ENCODE data around the gene UNCX.
"Not testable (repeated sequence)": the region's sequence is repeated elsewhere in the genome, so short reads cannot be mapped to it uniquely, and the experiment has no call there.

UNCX gene

GRCh38 chr7:1257863-1258262 is 25.2 kb downstream of the UNCX start:
- no peak for DNase-seq (ENCODE audit: low read depth)

DNA sequence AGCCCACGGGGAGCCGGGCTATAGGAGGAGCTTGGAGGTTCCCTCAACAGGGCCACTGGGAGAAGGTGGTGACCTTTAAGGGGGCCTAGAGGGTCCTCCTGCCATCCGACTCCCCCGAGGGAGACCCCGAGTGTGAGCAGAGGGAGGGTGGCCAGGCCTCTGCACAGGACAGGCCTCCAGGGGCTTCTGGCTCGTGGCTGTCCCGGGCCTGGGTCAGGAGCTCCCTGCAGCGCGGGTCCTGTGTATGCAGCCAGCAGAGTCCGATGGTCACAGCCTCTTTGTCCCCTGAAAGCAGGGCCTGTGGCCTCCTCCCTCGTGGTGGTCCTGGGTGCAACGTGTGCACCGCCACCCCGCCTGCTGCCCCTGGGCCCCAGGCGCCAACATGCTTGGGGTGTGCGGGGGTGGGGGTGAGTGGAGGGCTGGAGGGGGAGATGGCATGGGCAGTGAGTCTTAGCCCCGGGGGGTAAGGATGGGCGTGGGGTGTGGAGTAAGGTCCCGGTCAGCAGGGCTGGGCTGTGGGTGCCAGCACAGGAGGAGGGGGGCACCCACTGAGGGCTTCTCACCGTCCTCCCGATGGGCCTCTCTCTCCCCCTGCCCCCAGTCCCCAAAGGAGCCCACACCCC is 27.1 kb downstream of the UNCX start:
- DNase-seq (ENCODE audit: low read depth), result no peak

DNA sequence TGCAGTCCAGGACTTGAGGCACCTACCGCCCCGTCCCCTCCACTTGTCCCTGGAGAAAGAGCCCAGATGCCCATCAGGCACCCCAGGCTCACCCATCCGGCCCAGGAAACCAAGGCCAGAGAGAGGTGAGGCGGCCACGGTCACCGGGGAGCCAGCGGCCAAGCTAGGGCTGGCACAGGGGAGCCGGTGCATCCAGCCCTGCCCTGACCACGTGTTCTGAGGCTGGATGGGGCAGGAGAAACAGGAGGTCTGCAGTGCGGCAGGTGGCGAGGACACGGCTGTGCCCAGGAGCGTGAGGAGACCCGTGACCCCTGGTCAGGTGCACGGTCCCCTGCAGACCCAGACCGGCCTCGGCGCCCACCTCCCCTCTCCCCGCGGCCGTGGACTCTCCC is 27.6 kb downstream of the UNCX start:
- no peak for DNase-seq (ENCODE audit: low read depth)

DNA sequence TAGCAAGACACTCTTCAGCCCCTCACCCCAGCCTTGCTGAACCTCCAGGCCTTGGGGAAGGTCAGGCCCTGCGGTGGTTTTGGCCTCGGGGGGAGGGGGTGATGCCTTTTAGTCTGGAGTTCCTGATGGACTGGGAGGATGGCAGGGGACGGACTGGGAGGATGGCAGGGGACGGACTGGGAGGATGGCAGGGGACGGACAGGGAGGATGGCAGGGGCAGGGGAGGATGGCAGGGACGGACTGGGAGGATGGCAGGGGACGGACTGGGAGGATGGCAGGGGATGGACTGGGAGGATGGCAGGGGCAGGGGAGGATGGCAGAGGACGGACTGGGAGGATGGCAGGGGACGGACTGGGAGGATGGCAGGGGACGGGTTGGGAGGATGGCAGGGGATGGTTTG is 28.4 kb downstream of the UNCX start:
- not testable (repeated sequence) for DNase-seq (ENCODE audit: low read depth)

DNA sequence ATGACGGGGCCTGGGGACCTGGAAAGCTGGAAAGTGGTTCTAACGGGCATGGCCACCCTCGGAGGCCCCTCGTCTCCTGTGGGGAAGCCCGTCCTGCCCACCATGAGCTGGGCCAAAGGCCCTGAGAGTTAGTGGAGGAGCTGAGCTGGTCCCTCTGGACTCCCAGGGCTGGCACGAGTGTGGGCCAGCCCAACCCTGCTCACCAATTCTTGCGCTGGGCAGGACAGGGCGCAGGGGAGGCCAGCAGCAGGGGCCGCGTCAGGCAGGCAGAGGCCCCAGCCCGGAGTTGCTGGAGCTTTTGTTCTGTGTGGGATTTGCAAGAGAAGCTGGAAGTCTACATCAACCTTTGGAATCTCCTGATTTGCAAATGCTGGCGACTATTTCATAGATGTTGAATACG is 29.8 kb downstream of the UNCX start:
- no peak for DNase-seq (ENCODE audit: low read depth)

DNA sequence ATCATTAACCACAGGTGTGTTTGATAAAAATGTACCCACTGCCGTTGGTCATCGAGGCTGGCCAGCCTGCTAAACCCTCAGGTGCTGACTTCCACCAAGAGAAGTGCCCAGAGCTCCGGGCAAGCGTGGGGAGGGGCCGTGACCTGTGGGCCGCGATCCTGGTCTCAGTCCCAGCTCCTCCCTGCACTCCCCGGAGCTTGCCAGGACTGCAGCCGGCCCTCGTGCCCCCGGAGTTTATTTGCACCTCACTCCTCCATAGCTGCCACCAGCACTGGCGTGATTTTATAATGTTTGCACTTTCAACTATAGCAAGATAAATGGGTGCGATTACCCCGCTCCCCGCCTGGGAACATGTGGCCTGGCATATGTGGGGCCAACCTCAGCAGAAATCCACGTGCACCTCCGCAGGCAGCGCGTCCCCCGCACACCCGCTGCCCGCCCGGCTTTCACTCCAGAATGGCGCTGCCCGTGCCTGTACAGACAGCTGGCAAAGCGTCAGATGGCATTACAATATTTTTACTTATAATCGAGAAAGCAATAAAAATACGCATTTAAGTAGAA is 30.8 kb downstream of the UNCX start:
- no peak for DNase-seq (ENCODE audit: low read depth)

- no peak for DNase-seq (ENCODE audit: low read depth)
Measured at GRCh38 chr7:1264345-1265280, 31.9 kb downstream of the UNCX start.

DNA sequence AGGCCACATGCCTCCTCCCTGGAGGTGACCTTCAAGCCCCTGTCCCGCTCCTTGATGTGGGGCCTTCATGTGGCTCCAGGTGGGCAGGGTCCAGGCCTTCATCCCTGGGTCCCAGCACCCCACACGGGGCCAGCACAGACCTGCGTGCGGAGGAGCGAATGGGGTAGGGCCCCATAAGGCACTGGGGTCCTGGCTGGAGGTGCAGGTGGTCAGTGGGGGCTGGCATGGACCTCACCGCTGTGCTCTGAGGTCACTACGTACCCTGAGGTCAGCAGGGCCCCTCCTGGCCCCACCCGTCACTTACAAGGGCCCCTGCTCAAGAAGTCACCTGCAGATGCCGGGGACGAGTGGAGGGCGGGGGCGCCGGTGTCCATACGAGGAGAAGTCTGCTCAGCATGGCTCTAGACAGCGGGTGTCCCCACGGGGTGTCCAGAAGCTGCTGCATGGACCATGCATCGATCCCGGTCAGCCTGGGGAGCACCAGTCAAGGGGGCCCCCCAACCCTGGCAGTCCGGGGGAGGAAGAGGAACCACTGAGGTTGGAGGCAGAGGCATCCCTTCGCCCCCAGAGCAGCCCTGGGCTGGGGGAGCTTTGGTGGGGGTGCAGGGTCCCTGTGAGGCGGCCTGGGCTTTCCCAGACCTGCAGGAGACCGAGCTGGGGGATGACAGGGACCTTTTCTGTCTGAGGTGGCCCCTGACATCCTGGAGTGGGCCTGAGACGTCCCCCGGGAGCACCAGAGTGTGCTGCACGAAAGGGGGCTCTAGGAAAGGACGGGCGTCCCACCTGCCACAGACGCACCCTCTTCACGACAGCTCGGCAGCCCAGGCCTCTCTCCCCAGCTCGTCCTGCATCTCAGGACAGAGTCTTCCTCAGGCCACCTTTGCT is 34.6 kb downstream of the UNCX start:
- DNase-seq (ENCODE audit: low read depth), result no peak

DNA sequence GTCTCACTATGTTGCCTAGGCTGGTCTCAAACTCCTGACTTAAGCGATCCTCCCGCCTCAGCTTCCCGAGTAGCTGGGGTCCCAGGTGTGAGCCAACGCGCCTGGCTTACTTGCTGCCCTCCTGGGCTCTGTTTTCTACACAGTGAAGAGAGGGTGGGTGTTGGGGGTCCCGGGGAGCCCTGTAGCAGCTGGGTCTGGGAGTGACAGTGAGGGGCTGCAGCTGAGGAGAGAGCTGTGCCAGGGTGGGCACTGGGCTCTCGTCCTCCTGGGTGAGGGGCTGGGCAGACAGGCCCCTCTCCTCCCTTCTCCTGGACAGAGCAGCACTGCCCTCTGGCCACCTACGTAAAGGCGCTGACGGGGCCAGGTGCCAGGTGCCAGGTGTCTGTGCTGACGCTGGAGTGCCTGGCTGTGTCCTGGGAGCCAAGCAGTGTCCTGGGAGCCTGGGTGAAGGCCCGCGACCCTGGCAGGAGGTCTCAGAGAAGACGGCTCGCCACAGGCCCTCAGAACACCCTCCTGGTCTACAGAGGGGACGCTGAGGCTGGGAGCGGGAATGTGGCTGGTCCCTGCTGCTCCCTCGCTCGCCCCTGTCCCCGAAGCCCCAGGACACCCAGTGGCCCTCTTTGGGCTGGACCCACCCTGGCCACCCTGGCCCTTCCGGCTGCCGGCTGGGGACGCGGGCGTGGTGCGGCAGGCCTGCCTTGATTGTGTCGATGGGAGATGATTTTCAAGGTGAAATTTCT is 35.6 kb downstream of the UNCX start:
- no peak for DNase-seq (ENCODE audit: low read depth)

- no peak for DNase-seq (ENCODE audit: low read depth)
Measured at GRCh38 chr7:1268866-1269265, 36.2 kb downstream of the UNCX start.

- DNase-seq (ENCODE audit: low read depth), result no peak
Measured at GRCh38 chr7:1269336-1269890, 36.7 kb downstream of the UNCX start.

DNA sequence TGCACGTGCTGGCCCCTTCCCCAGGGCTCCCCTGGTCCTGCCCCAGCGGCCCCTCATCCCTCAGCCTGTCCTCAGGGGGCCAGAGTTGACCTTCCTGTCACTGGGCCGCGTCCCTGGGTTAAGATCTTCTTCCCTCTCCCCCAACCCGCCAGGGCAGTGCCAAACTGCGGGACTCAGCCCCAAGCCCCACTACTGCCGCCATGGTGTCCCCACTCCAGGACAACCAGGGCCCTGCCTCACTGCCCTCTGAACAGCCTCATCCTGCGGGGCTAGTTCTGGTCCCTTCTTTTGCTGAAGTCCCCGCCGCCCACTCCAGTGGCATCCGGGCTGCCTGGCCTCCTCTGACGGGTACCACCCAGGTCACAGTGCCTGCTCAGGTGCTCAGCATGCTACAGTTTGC is 37.5 kb downstream of the UNCX start:
- no peak for DNase-seq (ENCODE audit: low read depth)

- no peak for DNase-seq (ENCODE audit: low read depth)
Measured at GRCh38 chr7:1271046-1271445, 38.4 kb downstream of the UNCX start.

DNA sequence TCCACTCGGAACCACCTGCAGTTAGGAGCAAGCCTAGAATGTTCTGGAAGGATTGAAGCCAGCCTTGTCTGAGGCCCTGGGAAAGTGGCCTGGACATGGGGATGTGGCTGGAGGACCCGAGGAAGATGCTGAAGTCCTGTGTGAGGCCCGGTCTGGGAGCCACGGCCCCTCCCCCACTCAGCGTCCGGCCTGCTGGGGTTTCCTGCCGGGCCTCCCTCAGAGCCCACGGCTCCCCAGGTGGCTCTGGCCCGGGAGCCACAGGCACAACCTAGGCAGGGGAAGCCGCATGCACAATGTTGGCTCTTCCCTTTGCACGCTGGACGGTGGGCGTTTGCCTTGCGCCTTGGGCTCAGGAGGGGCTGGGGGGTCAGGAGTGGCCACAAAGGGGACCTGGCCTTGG is 39.0 kb downstream of the UNCX start:
- no peak for DNase-seq (ENCODE audit: low read depth)

DNA sequence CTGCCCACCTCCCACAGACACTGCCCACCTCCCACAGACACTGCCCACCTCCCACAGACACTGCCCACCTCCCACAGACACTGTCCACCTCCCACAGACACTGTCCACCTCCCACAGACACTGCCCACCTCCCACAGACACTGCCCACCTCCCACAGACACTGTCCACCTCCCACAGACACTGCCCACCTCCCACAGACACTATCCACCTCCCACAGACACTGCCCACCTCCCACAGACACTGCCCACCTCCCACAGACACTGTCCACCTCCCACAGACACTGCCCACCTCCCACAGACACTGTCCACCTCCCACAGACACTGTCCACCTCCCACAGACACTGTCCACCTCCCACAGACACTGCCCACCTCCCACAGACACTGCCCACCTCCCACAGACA is 39.5 kb downstream of the UNCX start:
- not testable (repeated sequence) for DNase-seq (ENCODE audit: low read depth)

DNA sequence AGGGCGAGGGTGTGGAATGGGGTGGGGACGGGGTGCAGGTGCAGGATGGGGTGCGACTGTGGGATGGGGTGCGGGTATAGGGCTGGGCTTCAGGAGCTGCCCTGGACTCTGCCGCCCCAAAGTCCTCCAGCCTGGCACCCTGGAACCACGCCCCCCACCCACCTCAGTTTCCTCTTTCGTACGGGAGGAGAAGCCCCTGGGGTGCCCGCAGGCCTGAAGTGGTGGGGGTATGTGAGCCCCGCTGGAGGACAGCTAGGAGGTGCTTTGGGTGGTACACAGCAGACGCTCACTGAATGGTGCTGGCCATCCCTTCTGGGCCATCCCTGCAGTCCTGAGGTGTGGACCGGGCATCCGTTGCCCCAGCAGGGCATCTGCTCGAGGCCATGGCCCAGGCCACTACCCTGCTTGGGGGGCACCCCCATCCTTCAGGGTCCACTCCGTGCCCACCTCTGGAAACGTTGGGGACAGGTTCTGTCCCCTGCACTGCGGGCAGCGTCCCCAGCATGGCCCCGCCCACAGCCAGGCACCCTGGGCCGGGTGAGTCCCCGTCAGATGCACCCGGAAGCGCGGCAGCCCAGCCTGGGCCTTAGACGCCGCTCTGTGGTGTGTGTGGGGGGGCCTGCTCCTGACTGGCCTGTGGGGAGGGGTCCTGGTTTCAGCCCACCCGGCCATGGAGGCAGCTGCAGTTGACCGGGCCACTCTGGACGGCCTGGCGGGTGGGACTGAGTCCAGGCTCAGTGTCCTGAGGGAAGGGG is 41.6 kb downstream of the UNCX start:
- DNase-seq (ENCODE audit: low read depth), result no peak

DNA sequence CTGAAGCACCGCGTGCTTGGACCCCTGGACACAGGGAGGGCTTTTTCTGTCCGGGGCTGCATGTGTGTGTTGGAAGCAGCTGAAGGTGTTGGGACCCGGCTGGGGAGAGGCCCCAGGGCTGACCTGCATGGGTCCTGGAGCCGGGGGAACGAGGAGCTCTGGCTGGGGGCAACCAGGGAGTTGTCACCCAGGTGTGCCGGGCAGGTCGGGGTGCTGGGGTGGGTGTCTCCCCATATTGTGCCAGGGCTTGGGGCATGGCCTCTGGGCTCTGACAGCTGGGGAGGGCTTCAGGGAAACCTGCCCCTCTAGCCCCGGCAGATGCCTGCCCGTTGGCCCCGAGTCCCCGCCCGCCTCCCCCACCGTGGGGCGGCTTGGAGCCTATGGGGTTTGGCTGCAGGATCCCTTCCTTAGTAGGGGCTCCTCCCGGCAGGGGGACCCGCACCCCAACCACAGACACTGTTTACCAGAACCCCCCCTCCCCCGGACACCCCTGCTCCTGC is 42.3 kb downstream of the UNCX start:
- no peak for DNase-seq (ENCODE audit: low read depth)

- no peak for DNase-seq (ENCODE audit: low read depth)
Measured at GRCh38 chr7:1275451-1276381, 43.0 kb downstream of the UNCX start.

DNA sequence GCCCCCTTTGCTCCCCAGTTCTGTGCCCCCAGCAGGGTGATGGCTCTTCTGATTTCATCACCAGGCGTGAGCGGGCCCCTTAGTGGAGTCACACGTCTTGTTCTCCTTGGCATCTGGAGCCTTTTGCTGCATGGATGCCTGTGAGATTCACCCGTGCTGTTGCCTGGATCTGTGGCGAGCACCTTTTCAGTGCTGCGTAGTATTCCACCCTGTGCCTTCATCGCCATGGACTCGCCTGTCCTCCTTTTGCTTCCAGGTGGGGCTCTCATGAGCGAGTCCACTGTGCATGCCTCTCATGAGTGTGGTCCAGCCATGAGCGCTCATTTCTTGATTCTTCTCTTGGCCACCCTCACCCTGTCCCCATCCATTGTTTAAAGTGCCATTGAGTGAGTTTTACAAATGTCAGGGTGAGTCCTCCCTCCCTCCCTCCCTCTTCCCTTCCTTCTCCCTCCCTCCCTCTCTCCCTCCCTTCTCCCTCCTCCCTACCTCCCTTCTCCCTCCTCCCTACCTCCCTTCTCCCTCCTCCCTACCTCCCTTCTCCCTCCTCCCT is 44.0 kb downstream of the UNCX start:
- DNase-seq (ENCODE audit: low read depth), result no peak

Data from GM04504 (cell line).